H1 (cell line): ENCODE data around the gene HOXB5. TPM values are rescaled to one million over a fixed set of nuclear protein-coding genes. Genes with fewer than 3 reads are reported as not detected.

Source experiments
- CTCF ChIA-PET: fragments of 300-600 bp; sonication (Branson Sonifier 250); formaldehyde crosslinking; loops from one replicate; lab custom pipeline; 2021; ENCODE audit not compliant: partially characterized antibody; lab: Charles Lee
- POLR2A ChIA-PET: fragments of 300-600 bp; sonication (Branson Sonifier 250); formaldehyde crosslinking; loops from one replicate; lab custom pipeline; 2021; ENCODE audit warnings: inconsistent platforms; ENCODE audit not compliant: partially characterized antibody; lab: Charles Lee
- DNase-seq, 2 experiments: peaks; one replicate each; pipeline versions ENCODE4 v3.0.0 to v3.0.0-alpha.2; 2010 to 2022; ENCODE audit warnings: low spot score in 2 of 2, low read depth in 1 of 2, mixed read lengths in 1 of 2
- FAIRE-seq: peaks from 2 replicates; lab custom pipeline; 2011; peaks lifted over from hg19 to GRCh38; lab: Jason Lieb, UNC
- H2AFZ ChIP-seq: 2 replicates; pipeline ENCODE4 v1.8.1; 2012; ENCODE audit warnings: low read length, inconsistent platforms
- H2AK5ac ChIP-seq: 2 replicates; pipeline ENCODE4 v1.6.1; 2013; ENCODE audit warnings: low read depth, low read length
- H2BK120ac ChIP-seq: replicated peaks from 2 replicates; pipeline ENCODE3; 2013; ENCODE audit warnings: low read depth, low read length, inconsistent platforms
- H2BK12ac ChIP-seq: 2 replicates; pipeline ENCODE4 v1.6.1; 2013; ENCODE audit warnings: low read depth, low read length
- H2BK15ac ChIP-seq: 2 replicates; pipeline ENCODE4 v1.6.1; 2013; ENCODE audit warnings: low read length
- H2BK20ac ChIP-seq: 2 replicates; pipeline ENCODE4 v1.6.1; 2013; ENCODE audit warnings: low read length
- H2BK5ac ChIP-seq: 2 replicates; pipeline ENCODE4 v1.6.1; 2013; ENCODE audit warnings: low read depth, low read length
- H3K14ac ChIP-seq: 2 replicates; pipeline ENCODE4 v1.6.1; 2013; ENCODE audit warnings: inconsistent platforms; ENCODE audit not compliant: insufficient read length
- H3K18ac ChIP-seq: 2 replicates; pipeline ENCODE4 v1.6.1; 2013; ENCODE audit warnings: low read length; ENCODE audit errors: extremely low read depth
- H3K23ac ChIP-seq: 2 replicates; pipeline ENCODE4 v1.6.1; 2013; ENCODE audit warnings: inconsistent platforms; ENCODE audit not compliant: insufficient read length
- H3K23me2 ChIP-seq: 2 replicates; pipeline ENCODE4 v1.6.1; 2013; ENCODE audit warnings: low read depth, low read length
- H3K27ac ChIP-seq: 2 replicates; pipeline ENCODE4 v1.6.1; 2011; ENCODE audit warnings: low read depth, low read length, inconsistent platforms
- H3K27me3 ChIP-seq, 4 experiments: replicated peaks in 1 of 4; 1 replicate in 1 of 4; 2 replicates in 3 of 4; pipeline versions ENCODE4 v1.6.1 to v1.8.1; 2011 to 2013; ENCODE audit warnings: low read length in 3 of 4, mild to moderate bottlenecking in 3 of 4, inconsistent platforms in 2 of 4, mixed read lengths in 2 of 4, moderate library complexity in 1 of 4; ENCODE audit not compliant: control insufficient read depth in 3 of 4, insufficient read depth in 3 of 4; ENCODE audit errors: extremely low read depth in 1 of 4
- H3K36me3 ChIP-seq, 4 experiments: 2 replicates each; pipeline versions ENCODE4 v1.6.1 to v1.8.1; 2011 to 2013; ENCODE audit warnings: mild to moderate bottlenecking in 4 of 4, low read length in 3 of 4, moderate library complexity in 2 of 4, control low read depth in 1 of 4, inconsistent platforms in 1 of 4; ENCODE audit not compliant: insufficient read depth in 4 of 4, control insufficient read depth in 2 of 4
- H3K4ac ChIP-seq: replicated peaks from 2 replicates; pipeline ENCODE3; 2013; ENCODE audit warnings: low read length, low read depth, mixed read lengths, inconsistent platforms; ENCODE audit not compliant: insufficient read length
- H3K4me1 ChIP-seq, 4 experiments: replicated peaks in 1 of 4; 1 replicate in 1 of 4; 2 replicates in 3 of 4; pipeline versions ENCODE4 v1.6.1 to v1.8.1; 2011 to 2013; ENCODE audit warnings: low read length in 3 of 4, inconsistent platforms in 2 of 4, mixed read lengths in 1 of 4; ENCODE audit not compliant: insufficient read depth in 4 of 4, control insufficient read depth in 3 of 4
- H3K4me2 ChIP-seq, 2 experiments: 2 replicates each; pipeline versions ENCODE4 v1.6.1 to v1.8.1; 2011 to 2013; ENCODE audit warnings: low read depth in 2 of 2, low read length in 2 of 2, control low read depth in 1 of 2, inconsistent platforms in 1 of 2, mild to moderate bottlenecking in 1 of 2; ENCODE audit not compliant: insufficient read depth in 1 of 2
- H3K4me3 ChIP-seq, 4 experiments: fragments of 200-600, 300-600 bp in 1 of 4; sonication (generic), shearing (Covaris generic), sonication (Bioruptor Twin) in 1 of 4; 2 replicates each; pipeline versions ENCODE4 v1.5.1 to v1.8.1; 2011 to 2016; ENCODE audit warnings: low read length in 4 of 4, low read depth in 3 of 4, control low read depth in 2 of 4, inconsistent platforms in 2 of 4, mild to moderate bottlenecking in 2 of 4, mixed read lengths in 1 of 4, moderate library complexity in 1 of 4; ENCODE audit not compliant: insufficient read depth in 2 of 4; ENCODE audit errors: extremely low read depth in 1 of 4
- H3K56ac ChIP-seq: replicated peaks from 2 replicates; pipeline ENCODE3; 2013; ENCODE audit warnings: low read depth, mild to moderate bottlenecking, mixed read lengths, low read length, inconsistent platforms; ENCODE audit not compliant: insufficient read length
- H3K79me1 ChIP-seq: 2 replicates; pipeline ENCODE4 v1.6.1; 2013; ENCODE audit warnings: low read depth, low read length, control low read depth
- H3K79me2 ChIP-seq, 2 experiments: 2 replicates each; pipeline versions ENCODE4 v1.6.1 to v1.8.1; 2012 to 2013; ENCODE audit warnings: low read length in 2 of 2, mild to moderate bottlenecking in 2 of 2, inconsistent platforms in 1 of 2; ENCODE audit not compliant: insufficient read depth in 2 of 2, control insufficient read depth in 1 of 2
- H3K9ac ChIP-seq, 4 experiments: replicated peaks in 1 of 4; 1 replicate in 1 of 4; 2 replicates in 3 of 4; pipeline versions ENCODE4 v1.6.1 to v1.8.1; 2011 to 2013; ENCODE audit warnings: low read depth in 3 of 4, low read length in 3 of 4, control low read depth in 2 of 4, mild to moderate bottlenecking in 2 of 4, moderate library complexity in 2 of 4, inconsistent platforms in 1 of 4; ENCODE audit errors: extremely low read depth in 1 of 4
- H3K9me3 ChIP-seq, 2 experiments: 2 replicates each; pipeline versions ENCODE4 v1.6.1 to v1.8.1; 2012 to 2013; ENCODE audit warnings: mild to moderate bottlenecking in 2 of 2, moderate library complexity in 2 of 2, control low read depth in 1 of 2, inconsistent platforms in 1 of 2, low read depth in 1 of 2, low read length in 1 of 2, mixed read lengths in 1 of 2; ENCODE audit not compliant: insufficient read depth in 2 of 2
- H4K20me1 ChIP-seq, 2 experiments: replicated peaks in 1 of 2; 2 replicates each; pipeline versions ENCODE3 to v1.8.1; 2011 to 2013; ENCODE audit warnings: inconsistent platforms in 2 of 2, low read length in 2 of 2, mild to moderate bottlenecking in 1 of 2; ENCODE audit not compliant: insufficient read depth in 2 of 2, control insufficient read depth in 1 of 2
- H4K5ac ChIP-seq: 2 replicates; pipeline ENCODE4 v1.6.1; 2013; ENCODE audit warnings: low read length, low read depth, mixed read lengths, inconsistent platforms; ENCODE audit not compliant: insufficient read length
- H4K8ac ChIP-seq: 2 replicates; pipeline ENCODE4 v1.8.0; 2013; ENCODE audit warnings: mild to moderate bottlenecking, moderate library complexity, low read length, inconsistent platforms; ENCODE audit not compliant: insufficient read depth; ENCODE audit errors: extremely low read depth
- H4K91ac ChIP-seq: replicated peaks from 2 replicates; pipeline ENCODE3; 2013; ENCODE audit warnings: low read length, mixed read lengths, inconsistent platforms; ENCODE audit not compliant: insufficient read length
- ASH2L ChIP-seq: fragments of 200-600, 300-600 bp; sonication (generic); IDR thresholded peaks from one replicate; pipeline ENCODE4 v1.7.1; 2017; ENCODE audit warnings: low read length
- BCL11A ChIP-seq, 2 experiments: IDR thresholded peaks; one replicate each; pipeline ENCODE4 v1.6.1; 2011; ENCODE audit warnings: low read depth in 2 of 2, low read length in 2 of 2, mild to moderate bottlenecking in 2 of 2
- CBX8 ChIP-seq: fragments of 300-800, 300-1000 bp; sonication (generic); IDR thresholded peaks from 2 replicates; pipeline ENCODE4 v1.7.1; 2016; ENCODE audit warnings: low read depth, low read length, borderline replicate concordance
- CREB1 ChIP-seq: IDR thresholded peaks from 2 replicates; pipeline ENCODE4 v1.6.1; 2012; ENCODE audit warnings: inconsistent platforms
- EGR1 ChIP-seq: IDR thresholded peaks from 2 replicates; pipeline ENCODE4 v1.6.1; 2011; ENCODE audit warnings: low read depth, low read length, borderline replicate concordance
- EZH2 ChIP-seq: fragments of 200-600 bp; sonication (generic); IDR thresholded peaks from 2 replicates; pipeline ENCODE4 v1.7.1; 2012; ENCODE audit warnings: low read depth, mild to moderate bottlenecking, moderate library complexity, low read length, inconsistent platforms; ENCODE audit not compliant: severe bottlenecking
- KDM1A ChIP-seq: fragments of 200-600, 300-600 bp; sonication (generic); IDR thresholded peaks from 2 replicates; pipeline ENCODE4 v1.7.1; 2016; ENCODE audit warnings: mild to moderate bottlenecking, low read length, borderline replicate concordance
- RNF2 ChIP-seq: fragments of 200-900, 300-1000 bp; sonication (generic); IDR thresholded peaks from 2 replicates; pipeline ENCODE4 v1.7.1; 2016; ENCODE audit warnings: borderline replicate concordance, low read depth, mild to moderate bottlenecking, antibody characterized with exemption, low read length; ENCODE audit not compliant: poor library complexity, severe bottlenecking; ENCODE audit errors: missing control alignments
- SAP30 ChIP-seq: fragments of 300-600 bp; sonication (generic); IDR thresholded peaks from 2 replicates; pipeline ENCODE4 v1.7.1; 2012; ENCODE audit warnings: low read length, moderate library complexity, mild to moderate bottlenecking, inconsistent platforms; ENCODE audit not compliant: insufficient read depth, insufficient replicate concordance
- YY1 ChIP-seq: IDR thresholded peaks from 2 replicates; pipeline ENCODE4 v1.6.1; 2011; ENCODE audit warnings: low read depth, mild to moderate bottlenecking, low read length
- WGBS, 2 experiments: shearing (Covaris generic) in 1 of 2; methylation state at CpG; one replicate each; pipeline versions ENCODE4 v1.1.6 to v1.1.7; 2013 to 2015; ENCODE audit warnings: low lambda C conversion rate in 2 of 2, mixed read lengths in 2 of 2, inconsistent platforms in 1 of 2, low coverage in 1 of 2, missing lambda C conversion rate in 1 of 2; ENCODE audit not compliant: insufficient replicate concordance in 2 of 2, insufficient coverage in 1 of 2, insufficient read length in 1 of 2; ENCODE audit errors: extremely low coverage in 1 of 2, missing lambda C conversion rate in 1 of 2; 5-methylcytosine and 5-hydroxymethylcytosine counted together
- polyA plus RNA-seq, 7 experiments: library from polyadenylated mRNA; depleted of rRNA in 3 of 7; stranded (reverse) in 5 of 7; unstranded in 2 of 7; fragments of >200 nt in 5 of 7; fragments of 200-250 nt in 2 of 7; gene quantifications; 1 replicate in 5 of 7; 2 replicates in 1 of 7; 4 replicates in 1 of 7; pipeline versions ENCODE4 v1.2.1 to v1.2.3, GENCODE V29; 2011 to 2013; ENCODE audit warnings: missing spikeins in 2 of 7, mixed read lengths in 2 of 7
- total RNA-seq: library from RNA; stranded (reverse); fragmentation: NEBNext Ultra II Directional; extraction: Animal tissue kit (Norgen Biotek cat#: 25700); gene quantifications from 2 replicates; pipeline ENCODE4 v1.2.1, GENCODE V29; 2021
- TF ChIP-seq, protein P1 (sequence below): IDR thresholded peaks from 2 replicates; pipeline ENCODE4 v1.6.1; 2012; ENCODE audit warnings: inconsistent platforms

The HOXB5 gene
- total and polyA plus RNA-seq, 2 of the 8 experiments (the other 6 are each of a cell fraction or from before 2014, with no cell fraction given) = not detected

DNA sequence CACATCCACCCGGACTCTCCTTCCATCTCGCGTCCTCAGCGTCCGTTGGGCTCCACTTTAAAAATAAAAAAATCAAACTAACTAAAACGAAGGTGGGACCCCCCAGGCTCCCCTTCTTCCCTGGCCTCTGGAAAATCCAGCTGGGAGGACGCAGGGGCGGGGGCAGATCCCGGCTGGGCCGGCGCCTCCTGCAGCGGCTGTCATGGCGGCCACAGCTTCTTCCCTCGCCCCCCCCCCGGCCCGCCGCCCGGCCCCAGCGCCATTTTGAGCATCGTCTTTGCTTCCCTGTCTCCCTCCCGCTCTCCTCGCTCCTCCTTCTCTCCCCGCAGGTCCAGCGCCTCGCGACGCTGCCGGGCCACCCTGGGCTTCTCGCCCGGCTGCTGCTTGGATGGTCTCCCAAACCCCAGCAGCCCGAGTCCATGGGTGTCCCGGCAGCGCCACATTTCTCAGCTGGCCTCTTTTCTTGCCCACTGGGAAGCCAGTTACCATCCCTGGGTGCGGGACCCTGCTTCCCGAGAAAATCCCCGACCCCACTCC is 51.9 kb downstream of the HOXB5 start:
- Histone ChIP-seq H2BK120ac (no peak overlapping the region), H3K23ac (no peak overlapping the region), H3K14ac (no peak overlapping the region), H2AK5ac (no peak overlapping the region), H3K56ac (no peak overlapping the region), H3K79me1 (no peaks in the 10 kb centered on the region), H4K5ac (no peak overlapping the region), H2BK15ac (no peak overlapping the region), H3K23me2 (no peaks in the 10 kb centered on the region; the same call in 1 of the 2 replicates), H2BK5ac (0 out of 2 replicates have a peak overlapping the region, but pooled peaks have one; percentile 15), H4K20me1 (peaks cover 5 to 8% of the 10 kb centered on the region in 2 experiments), H3K18ac (peak overlapping the region; percentile 42; the same call in 1 of the 2 replicates), H3K4ac (no peak overlapping the region), H3K36me3 (peaks cover 0 to 3% (median 0%) of the 10 kb centered on the region in 4 experiments; a peak in 1 of 8 replicates), H3K27me3 (peaks cover 68 to 84% (median 80%) of the 10 kb centered on the region in 4 experiments), H4K91ac (no peak overlapping the region), H3K4me2 (peak overlapping the region; percentile 65 to 91), H4K8ac (peak overlapping the region; percentile 83; the same call in 1 of the 2 replicates), H3K4me3 (peak overlapping the region; percentile 23 to 56 (median 37); a peak in 7 of 8 replicates), H3K9me3 (no peaks in the 10 kb centered on the region), H3K9ac (no peak overlapping the region), H2BK12ac (peak overlapping the region; percentile 60; the same call in 1 of the 2 replicates), H3K27ac (no peak overlapping the region), H3K4me1 (peaks cover 0 to 13% (median 8%) of the 10 kb centered on the region in 4 experiments; a peak in 6 of 7 replicates), H2AFZ (no peak overlapping the region; the same call in 1 of the 2 replicates), H3K79me2 (no peaks in the 10 kb centered on the region), H2BK20ac (no peak overlapping the region)
- FAIRE-seq (no peak), DNase-seq (peak in 1 of 2 experiments; percentile 67)
- 2% methylated on average over 27 of the region's 36 CpGs; no CpG with 5 or more reads in 1 of the 2 experiments for WGBS, 2 experiments
- POLR2A ChIA-PET = interaction anchor here (0.9 kb wide), 3 partner anchors 13 to 21 kb away, joined by 3 read pairs; no protein-coding TSS in a partner anchor
- CTCF ChIA-PET = interaction anchor here (0.6 to 3.4 kb wide), 7 partner anchors 9 to 54 kb away, joined by 3 to 14 read pairs (median 6); no protein-coding TSS in a partner anchor
- TF ChIP-seq EZH2 (peak; percentile 88), EGR1 (no peak), SAP30 (no peak), KDM1A (no peak), YY1 (peak; percentile 88), ASH2L (peak; percentile 30), RNF2 (peak; percentile 93), CREB1 (no peak), BCL11A (IDR thresholded peaks at IDR 0.05; ENCODE audit: low read depth in 2 of 2, low read length in 2 of 2) (no peak), CBX8 (no peak; the same call in 1 of the 2 replicates)
- TF ChIP-seq, protein P1, sequence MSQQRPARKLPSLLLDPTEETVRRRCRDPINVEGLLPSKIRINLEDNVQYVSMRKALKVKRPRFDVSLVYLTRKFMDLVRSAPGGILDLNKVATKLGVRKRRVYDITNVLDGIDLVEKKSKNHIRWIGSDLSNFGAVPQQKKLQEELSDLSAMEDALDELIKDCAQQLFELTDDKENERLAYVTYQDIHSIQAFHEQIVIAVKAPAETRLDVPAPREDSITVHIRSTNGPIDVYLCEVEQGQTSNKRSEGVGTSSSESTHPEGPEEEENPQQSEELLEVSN = no peak
